Measurements from ENCODE around the gene UBE2V1.

DNA sequence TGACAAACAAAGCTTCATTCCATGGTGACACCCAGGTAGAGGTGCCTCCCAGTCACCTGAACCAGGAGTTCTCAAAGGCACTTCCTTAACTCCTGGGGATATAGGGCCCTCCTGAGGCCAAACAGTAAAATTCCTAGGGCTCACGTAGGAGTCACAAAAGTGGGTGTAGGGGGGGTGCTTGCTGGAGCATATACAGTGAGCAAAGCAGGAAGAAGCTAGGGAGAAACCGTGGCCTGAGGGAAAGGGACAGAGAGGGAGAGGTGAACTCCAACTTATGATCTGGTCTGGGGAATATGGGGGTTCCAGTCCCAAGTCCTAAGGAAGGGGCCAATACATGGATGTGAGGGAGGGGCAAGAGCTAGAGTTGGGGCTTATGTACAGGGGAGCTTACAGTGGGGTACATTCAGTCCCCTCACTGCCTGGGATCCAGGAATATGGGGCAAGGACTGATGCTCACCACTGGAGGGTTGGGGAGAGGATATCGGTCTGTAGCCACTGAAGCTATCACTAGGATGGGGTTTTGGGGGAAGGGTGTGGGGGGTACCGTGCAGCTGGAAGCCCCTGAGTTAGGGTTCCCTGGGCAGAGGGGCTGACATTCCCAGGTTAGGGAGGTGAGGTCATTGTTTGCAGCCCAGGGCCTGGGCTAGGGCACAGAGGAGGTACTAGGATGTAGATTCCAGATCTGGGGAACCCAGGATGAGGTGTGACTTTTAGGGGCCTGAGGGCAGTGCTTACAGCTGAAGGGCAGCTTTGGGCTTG is 39.6 kb upstream of the UBE2V1 start:
- TF ChIP-seq FOXJ3 (CRISPR knock-in tag; IDR thresholded peaks at IDR 0.05) (no peak), MEF2A (IDR thresholded peaks at IDR 0.05; ENCODE audit: borderline replicate concordance, low read depth) (no peak)
- TF ChIP-seq, protein P1, sequence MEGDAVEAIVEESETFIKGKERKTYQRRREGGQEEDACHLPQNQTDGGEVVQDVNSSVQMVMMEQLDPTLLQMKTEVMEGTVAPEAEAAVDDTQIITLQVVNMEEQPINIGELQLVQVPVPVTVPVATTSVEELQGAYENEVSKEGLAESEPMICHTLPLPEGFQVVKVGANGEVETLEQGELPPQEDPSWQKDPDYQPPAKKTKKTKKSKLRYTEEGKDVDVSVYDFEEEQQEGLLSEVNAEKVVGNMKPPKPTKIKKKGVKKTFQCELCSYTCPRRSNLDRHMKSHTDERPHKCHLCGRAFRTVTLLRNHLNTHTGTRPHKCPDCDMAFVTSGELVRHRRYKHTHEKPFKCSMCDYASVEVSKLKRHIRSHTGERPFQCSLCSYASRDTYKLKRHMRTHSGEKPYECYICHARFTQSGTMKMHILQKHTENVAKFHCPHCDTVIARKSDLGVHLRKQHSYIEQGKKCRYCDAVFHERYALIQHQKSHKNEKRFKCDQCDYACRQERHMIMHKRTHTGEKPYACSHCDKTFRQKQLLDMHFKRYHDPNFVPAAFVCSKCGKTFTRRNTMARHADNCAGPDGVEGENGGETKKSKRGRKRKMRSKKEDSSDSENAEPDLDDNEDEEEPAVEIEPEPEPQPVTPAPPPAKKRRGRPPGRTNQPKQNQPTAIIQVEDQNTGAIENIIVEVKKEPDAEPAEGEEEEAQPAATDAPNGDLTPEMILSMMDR (IDR thresholded peaks at IDR 0.05) = peak; percentile 16; the same call in 1 of the 2 replicates

Data from SK-N-SH (cell line).